Measurements from ENCODE around the gene CFAP221. TPM values are rescaled to one million over a fixed set of nuclear protein-coding genes. Genes with fewer than 3 reads are reported as not detected.
A peak's percentile ranks its signal among the peaks of the same experiment; 100 is the strongest.

Gene CFAP221
- total RNA-seq, 1 donor from 2014 or later, result 3.0 TPM

DNA sequence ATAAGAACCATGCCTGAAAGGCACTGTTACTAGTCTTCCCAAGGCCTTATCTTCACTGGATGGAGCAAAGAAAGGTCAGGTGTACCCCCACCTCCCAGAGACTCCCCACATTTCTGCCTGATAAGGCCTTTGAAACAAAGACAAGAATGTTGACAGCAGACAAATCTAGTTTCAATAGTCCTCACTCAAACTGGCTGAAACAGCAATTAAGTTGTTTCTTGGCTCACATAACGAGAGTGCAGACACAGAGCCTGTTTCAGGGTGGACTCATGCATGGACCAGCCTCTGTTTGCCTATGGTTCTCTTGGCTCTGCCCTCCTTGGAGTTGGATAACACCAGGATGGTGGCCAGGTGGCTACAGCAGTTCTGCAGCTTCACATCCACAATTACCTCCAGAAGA lies 7.5 kb upstream of the CFAP221 start:
- no peak for DNase-seq

- DNase-seq, result no peak
Measured at GRCh38 chr2:119537792-119538191, 6.5 kb upstream of the CFAP221 start.

DNA sequence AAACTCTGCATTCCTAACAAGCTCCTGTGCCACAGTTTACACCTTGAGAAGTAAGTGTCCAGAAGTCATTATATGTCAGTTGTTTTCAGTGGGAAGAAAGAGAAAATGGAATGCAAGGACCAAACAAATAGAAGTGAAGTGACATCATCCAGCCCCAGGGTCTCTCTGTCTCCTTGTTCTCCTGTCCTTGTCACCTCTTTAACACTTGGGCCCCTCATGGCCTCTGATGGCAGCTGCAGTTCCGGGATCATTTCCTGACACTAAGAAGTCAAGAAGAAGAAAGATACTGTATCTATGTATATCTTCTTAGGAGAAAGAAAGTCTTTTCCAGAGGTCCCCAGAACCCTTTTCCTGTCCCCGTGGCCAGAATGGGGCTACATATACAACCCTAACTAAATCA lies 2.8 kb upstream of the CFAP221 start:
- no peak for DNase-seq

DNA sequence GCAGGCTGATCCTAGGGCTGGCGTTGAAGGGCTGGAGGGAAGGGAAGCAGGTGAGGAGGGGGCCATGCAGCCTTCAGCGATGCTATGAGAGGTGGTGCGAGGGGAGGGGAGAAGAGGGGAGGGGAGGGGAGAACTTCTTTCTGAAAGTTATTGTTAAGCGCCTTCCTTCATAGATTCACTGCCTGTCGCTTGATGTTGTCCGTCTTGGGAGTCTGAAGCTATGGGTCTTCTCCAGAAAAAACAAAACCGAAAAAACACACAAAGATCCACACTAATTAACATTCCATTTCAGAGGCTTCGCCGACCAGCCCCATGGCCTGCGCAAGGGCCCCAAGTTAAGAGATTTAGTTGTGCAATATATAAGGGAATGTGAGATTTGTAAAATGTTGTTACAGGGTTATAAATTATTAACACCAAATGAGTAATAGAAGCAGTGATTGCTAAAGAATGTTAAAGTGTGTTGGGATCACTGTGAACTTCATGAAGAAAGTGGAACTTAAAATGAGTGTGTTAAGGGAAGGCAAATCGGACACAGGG lies 758 bp downstream of the CFAP221 start:
- DNase-seq, result no peak

- DNase-seq, result no peak
Measured at GRCh38 chr2:119545754-119546446, 1.7 kb downstream of the CFAP221 start.

- DNase-seq, result no peak
Measured at GRCh38 chr2:119546447-119546767, 2.2 kb downstream of the CFAP221 start.

DNA sequence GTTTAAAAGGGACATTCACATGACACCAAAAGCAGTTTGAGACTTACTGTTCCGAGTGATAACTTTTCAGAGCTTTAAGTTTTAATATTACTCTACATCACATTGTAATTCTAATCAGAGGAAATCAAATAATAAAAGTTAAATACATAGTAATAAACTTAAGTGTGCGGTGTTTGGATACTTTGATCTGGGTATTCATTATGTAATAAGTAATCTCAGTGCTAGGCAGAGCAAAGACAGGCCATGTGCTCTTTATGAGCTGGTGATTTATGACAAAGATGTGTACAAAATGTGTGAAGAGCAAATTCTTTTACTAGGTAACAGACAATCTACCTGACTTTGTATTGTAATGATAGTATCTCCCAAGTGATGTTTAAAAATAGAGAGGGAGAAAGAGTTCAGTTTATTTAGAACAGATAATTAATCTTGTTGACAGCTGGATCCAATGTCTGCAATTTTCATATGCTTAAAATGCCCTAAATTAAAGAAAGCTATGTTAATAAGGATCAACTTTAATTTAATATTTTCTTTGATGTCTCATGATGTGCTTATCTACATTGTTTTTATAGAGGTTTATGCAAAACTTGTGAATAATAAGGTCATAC lies 4.4 kb downstream of the CFAP221 start:
- DNase-seq, result no peak

GRCh38 chr2:119549241-119549640 lies 5.0 kb downstream of the CFAP221 start:
- DNase-seq, result no peak

GRCh38 chr2:119550346-119550745 lies 6.1 kb downstream of the CFAP221 start:
- no peak for DNase-seq

- DNase-seq, result no peak
Measured at GRCh38 chr2:119550856-119551255, 6.6 kb downstream of the CFAP221 start.

GRCh38 chr2:119552902-119553301 lies 8.7 kb downstream of the CFAP221 start:
- no peak for DNase-seq

DNA sequence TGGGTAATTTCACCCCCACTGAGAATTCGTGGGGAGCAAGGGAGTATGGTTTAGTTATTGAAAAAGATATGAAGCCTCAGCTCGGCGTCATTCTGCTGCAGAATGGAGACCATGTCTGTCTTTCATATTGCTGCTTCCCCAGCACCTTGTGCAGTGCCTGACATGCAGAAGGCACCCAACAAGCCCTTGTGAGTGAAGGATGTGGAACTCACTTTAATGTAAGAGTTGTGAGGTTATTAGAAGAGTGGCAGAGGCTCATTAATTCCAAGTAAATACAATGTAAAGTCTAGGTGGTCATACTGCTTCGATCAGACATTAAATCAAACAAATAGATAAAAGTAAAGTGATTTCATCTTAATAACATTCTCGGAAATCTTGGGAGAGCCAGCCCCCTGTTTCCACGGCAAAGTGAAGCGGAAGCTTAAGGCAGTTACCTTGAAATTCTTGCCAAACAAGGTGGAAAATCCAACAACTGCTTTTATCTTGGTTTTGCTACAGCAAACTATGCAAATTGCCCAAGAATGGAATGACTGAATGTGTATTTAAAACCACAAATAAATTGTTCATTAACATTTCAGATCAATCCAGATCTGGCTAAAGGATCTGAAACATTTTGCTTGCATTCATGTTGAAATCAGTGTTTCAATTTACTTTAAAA lies 9.6 kb downstream of the CFAP221 start:
- no peak for DNase-seq

DNA sequence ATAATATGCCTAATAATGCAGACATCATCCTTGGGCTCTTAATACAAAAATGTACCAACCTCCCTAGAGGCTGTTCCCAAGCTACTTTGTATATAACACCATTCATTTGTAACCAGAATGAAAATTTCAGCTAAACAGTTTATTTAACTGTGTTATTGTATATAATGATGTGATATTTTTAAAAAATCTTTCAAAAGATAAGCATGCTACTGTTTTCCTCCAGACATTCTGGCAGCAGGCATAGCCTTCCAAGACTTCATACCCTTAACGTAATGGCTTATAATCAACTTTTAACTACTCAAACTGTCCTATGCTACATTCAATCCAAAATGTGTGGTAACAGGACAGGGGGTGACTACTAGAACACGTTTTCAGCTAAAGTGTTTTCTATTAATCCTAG lies 21.2 kb downstream of the CFAP221 start:
- no peak for DNase-seq

DNA sequence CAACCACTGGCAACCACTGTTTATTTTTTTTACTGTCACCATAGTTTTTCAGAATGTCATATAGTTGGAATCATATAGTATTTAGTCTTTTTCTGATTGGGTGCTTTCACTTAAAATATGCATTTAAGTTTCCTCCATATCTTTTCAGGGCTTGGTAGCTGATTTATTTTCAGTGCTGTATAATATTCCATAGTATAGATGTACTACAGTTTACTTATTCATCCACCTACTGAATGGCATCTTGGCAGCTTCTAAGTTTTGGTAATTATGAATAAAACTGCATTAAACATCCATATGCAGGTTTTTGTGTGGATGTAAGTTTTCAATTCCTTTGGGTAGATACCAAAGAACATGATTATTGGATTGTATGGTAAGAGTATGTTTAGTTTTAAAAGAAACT lies 23.0 kb downstream of the CFAP221 start:
- no peak for DNase-seq

DNA sequence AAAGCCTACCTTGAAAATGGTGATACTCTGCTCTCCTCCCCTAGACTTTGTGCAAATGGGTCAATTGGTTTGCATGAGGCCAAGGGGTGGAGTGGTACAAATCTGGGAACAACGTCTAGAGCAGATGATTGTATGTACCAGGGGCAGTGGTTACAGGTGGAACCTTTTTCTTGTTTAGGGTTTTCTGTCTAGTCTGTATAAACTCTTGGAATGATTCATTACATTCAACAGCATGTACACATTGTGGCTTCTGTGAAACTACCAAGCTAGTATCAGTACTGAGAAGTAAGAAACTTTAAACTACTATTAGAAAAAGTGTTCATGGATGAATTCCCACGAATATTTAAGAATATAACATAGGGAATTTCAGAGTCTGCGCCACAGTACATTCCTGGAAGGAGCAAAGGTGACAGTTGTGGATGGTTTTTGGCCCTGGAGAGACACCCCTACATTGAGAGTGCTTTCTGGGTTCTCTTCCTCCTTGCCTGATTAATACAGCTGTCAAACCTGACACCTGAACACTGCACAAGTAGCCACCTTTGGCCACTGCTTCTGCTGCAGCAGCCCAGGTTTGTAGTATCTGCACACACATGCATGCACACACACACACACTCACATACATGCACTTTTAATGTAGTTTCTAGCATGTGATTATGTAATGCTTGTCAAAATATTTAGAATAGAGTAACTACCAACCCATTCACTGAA lies 30.0 kb downstream of the CFAP221 start:
- no peak for DNase-seq

DNA sequence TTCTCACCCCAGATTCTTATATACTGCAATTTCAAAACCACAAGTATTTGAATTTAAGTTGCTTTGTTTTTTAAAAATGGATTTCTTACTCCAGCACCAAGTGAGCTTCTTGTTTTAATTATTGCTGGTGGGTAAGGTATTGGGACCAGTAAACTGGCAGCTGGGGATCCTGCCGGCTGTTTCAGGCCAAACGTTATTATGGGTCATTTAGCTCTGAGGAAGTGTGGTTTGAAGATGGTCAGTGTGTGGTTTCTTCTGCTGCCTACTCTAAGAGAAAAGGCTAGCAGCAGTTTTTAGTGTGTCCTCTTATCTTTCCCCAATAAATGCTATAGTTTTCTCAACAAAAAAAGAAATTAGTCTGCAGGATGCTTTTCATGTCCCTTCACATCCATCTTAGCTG lies 30.6 kb downstream of the CFAP221 start:
- no peak for DNase-seq

DNA sequence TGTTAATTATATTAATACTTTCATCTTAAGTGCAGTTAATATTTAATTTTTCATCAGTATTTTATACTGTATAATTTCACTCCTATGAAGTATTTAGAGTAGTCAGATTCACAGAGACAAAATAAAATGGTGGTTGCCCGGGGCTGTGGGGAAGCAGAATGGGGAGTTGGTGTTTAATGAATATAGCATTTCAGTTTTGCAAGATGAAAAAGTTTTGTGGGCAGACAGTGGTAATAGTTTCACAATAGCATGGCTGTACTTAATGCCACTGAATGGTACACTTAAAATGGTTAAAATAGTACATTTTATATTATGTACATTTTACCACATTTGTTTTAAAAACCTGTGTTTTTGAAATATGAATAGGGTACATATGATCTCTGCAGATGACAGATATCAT lies 31.2 kb downstream of the CFAP221 start:
- DNase-seq, result no peak

GRCh38 chr2:119579424-119580295 lies 35.4 kb downstream of the CFAP221 start:
- DNase-seq, result peak; percentile 24

DNA sequence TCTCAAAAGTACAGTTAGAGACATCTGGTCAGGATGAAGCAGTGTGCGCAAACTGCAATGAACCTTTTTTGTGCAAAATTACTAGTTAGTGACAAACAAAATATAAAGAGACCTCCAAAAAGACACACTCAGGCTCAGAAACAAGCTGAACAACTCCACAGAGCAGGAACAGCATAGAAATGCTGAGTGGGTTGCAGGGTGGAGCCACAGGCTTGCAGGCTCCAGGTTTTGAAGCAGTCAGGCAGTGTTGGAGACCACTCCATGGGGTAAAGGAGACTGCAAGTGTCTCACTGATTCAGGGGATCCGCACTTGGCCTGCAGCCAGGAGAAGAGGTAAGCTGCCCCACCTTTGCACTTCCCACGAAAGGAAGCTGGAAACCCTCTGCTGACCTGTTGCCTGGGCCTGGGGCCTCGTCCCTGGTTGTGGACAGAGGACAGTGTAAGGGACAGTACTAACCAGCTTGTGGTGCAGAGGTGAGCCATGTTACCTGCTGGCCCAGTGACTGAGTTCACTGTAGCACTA lies 36.4 kb downstream of the CFAP221 start:
- no peak for DNase-seq

- no peak for DNase-seq
Measured at GRCh38 chr2:119583291-119583690, 39.0 kb downstream of the CFAP221 start.

- no peak for DNase-seq
Measured at GRCh38 chr2:119584469-119584868, 40.2 kb downstream of the CFAP221 start.

- no peak for DNase-seq
Measured at GRCh38 chr2:119586085-119586484, 41.8 kb downstream of the CFAP221 start.

All from tongue (tissue), 2 donors.